Fibroblast of villous mesenchyme (primary cell): ENCODE measurements around the gene ENPP6. TPM values are rescaled to one million over a fixed set of nuclear protein-coding genes. Genes with fewer than 3 reads are reported as not detected.

ENCODE experiments used
- DNase-seq: peaks from one replicate; pipeline ENCODE4 v3.0.0-alpha.2; 2010; ENCODE audit warnings: low read depth
- H3K4me3 ChIP-seq: 2 replicates; pipeline ENCODE4 v1.5.1; 2011; ENCODE audit warnings: low read depth, mild to moderate bottlenecking, low read length
- total RNA-seq: library from RNA; depleted of rRNA; stranded (reverse); fragments of >200 nt; gene quantifications from 2 replicates; pipeline ENCODE4 v1.2.3, GENCODE V29; 2012
- TF ChIP-seq, protein P1 (sequence below): IDR thresholded peaks from 2 replicates; pipeline ENCODE4 v1.5.1; 2012; ENCODE audit warnings: low read depth, mild to moderate bottlenecking, low read length; ENCODE audit not compliant: insufficient read depth

The ENPP6 gene
- total RNA-seq, 1 donor, result not detected

DNA sequence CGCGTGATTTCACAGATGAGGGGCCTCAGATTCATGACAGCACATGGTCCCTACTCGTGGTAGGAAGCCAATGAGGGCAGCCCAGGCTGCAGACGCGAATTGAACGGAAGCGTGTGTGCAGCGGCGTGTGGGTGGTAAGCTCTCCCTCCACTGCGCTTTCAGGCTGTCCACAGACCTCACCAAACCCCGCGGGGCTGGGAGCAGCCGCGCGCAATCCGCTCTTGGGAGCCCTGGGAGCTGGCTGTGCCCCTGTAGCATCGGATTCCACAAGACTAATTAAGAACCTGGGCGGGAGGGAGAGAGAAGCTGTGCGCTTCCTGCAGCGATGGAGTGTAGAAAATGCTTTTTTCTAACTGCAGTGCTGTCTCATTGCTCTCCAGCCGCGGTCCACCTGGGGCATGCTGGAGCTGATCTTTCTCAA, 177.7 kb downstream of the ENPP6 start:
- TF ChIP-seq, protein P1, sequence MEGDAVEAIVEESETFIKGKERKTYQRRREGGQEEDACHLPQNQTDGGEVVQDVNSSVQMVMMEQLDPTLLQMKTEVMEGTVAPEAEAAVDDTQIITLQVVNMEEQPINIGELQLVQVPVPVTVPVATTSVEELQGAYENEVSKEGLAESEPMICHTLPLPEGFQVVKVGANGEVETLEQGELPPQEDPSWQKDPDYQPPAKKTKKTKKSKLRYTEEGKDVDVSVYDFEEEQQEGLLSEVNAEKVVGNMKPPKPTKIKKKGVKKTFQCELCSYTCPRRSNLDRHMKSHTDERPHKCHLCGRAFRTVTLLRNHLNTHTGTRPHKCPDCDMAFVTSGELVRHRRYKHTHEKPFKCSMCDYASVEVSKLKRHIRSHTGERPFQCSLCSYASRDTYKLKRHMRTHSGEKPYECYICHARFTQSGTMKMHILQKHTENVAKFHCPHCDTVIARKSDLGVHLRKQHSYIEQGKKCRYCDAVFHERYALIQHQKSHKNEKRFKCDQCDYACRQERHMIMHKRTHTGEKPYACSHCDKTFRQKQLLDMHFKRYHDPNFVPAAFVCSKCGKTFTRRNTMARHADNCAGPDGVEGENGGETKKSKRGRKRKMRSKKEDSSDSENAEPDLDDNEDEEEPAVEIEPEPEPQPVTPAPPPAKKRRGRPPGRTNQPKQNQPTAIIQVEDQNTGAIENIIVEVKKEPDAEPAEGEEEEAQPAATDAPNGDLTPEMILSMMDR, result no peak

More for the DNA sequence above, 177.7 kb downstream of the ENPP6 start:
- no peak overlapping the region for H3K4me3 ChIP-seq
- DNase-seq, result no peak
